ENCODE measurements around the gene TMCO2. TPM values are rescaled to one million over a fixed set of nuclear protein-coding genes. Genes with fewer than 3 reads are reported as not detected.
A peak's percentile ranks its signal among the peaks of the same experiment; 100 is the strongest.

TMCO2 gene
- total and polyA plus RNA-seq, 7 experiments from 2014 or later, result not detected

DNA sequence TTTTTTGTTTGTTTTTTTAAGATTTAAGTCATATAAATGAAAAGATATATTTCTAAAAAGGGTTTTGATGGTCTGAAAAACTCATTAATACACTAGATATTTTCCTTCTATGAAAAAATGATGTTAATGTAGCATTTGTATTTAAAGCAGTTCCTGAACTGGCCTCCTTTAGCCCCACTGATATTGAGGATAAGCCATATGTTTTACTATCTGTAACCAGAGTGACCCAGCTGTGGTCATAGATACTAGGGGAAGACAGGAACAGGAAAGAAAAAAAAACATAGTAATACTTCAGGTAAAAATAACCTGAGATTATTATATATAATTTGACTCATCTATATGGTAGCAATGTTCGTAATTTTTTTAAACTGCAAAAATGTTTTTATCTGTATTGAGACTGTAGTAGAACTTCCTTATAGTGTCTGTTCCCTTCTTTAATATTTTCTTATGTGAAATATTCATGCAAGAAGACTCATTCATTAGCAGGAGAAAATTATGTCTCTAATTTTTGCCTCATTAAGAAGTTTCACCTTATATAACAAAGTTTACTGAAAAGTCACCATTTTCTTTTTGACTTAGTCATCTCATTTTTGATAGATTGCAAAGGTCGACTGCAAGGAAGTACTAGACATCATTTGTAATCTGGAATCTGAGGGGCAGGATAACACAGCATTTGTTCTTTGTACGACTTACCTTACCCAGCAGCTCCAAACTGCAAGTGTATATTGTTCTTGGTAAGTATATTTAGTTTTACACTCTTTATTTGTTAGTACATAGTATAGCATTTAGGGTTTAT is 25.6 kb upstream of the TMCO2 start:
- H3K36me3 ChIP-seq (ENCODE audit: control insufficient read depth in 2 of 3, insufficient read depth in 3 of 3, low read length in 3 of 3), result peaks cover 0 to 1% (median 0%) of the 10 kb centered on the region in 3 experiments
- H3K4me1 ChIP-seq (ENCODE audit: control insufficient read depth in 2 of 2, insufficient read depth in 2 of 2, low read length in 2 of 2), result no peaks in the 10 kb centered on the region
- Mint-ChIP-seq H3K36me3 (peaks cover 0 to 20% (median 11%) of the 10 kb centered on the region in 5 donors), H3K27ac (no peak overlapping the region), H3K4me1 (peaks cover 0 to 14% (median 4%) of the 10 kb centered on the region in 7 donors), H3K9me3 (peaks cover 0 to 2% (median 0%) of the 10 kb centered on the region in 11 donors), H3K27me3 (no peaks in the 10 kb centered on the region), H3K4me3 (no peak overlapping the region)
- DNase-seq, result no peak
- no peak overlapping the region for H3K27ac ChIP-seq (ENCODE audit: low read depth, low read length)
- ChIA-PET CTCF (no interaction called here), POLR2A (interaction anchor here (0.6 kb wide), 1 partner anchor 307 kb away, joined by 3 read pairs; no protein-coding TSS in a partner anchor)
- no peaks in the 10 kb centered on the region for H3K9me3 ChIP-seq (ENCODE audit: control insufficient read depth in 2 of 3, low read length in 3 of 3)
- H3K27me3 ChIP-seq (ENCODE audit: control insufficient read depth in 2 of 2, insufficient read depth in 2 of 2, low read length in 2 of 2), result no peaks in the 10 kb centered on the region
- intact Hi-C loops (cut with micrococcal nuclease), result loop anchor here in 1 of 2 donors (5.0 kb wide), 1 partner anchor 35 kb away; the partner anchor contains the start of gene ZMPSTE24
- no peak overlapping the region for H3K4me3 ChIP-seq (ENCODE audit: low read length)
- no peak for ATAC-seq

DNA sequence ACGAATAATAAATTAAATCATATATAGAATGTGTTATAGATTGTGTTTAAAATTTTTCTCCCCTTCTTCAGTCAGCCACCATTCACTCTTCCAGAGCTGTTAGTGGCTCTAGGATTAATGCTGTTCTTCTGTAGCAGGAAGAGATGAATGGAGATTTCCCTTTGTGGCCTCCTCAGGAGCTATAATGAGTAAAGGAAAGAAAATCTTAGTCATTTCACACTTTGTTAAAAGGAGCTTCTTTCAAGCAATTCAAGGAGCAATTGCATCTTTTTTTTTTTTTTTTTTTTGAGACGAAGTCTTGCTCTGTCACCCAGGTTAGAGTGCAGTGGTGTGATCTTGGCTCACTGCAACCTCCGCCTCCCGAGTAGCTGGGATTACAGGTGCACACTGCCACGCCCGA is 23.7 kb upstream of the TMCO2 start:
- ChIA-PET POLR2A (no interaction called here), CTCF (no interaction called here)
- DNase-seq (no peak), ATAC-seq (no peak)
- intact Hi-C loops (cut with micrococcal nuclease), result loop anchor here in 1 of 2 donors (5.0 kb wide), 1 partner anchor 33 kb away; the partner anchor contains the start of gene ZMPSTE24
- peaks cover 0 to 10% (median 3%) of the 10 kb centered on the region in 7 donors for H3K4me1 Mint-ChIP-seq
- Histone ChIP-seq H3K27ac (ENCODE audit: low read depth, low read length) (no peak overlapping the region), H3K36me3 (ENCODE audit: control insufficient read depth in 2 of 3, insufficient read depth in 3 of 3, low read length in 3 of 3) (peaks cover 0 to 8% (median 0%) of the 10 kb centered on the region in 3 experiments), H3K4me3 (ENCODE audit: low read length) (no peak overlapping the region), H3K27me3 (ENCODE audit: control insufficient read depth in 2 of 2, insufficient read depth in 2 of 2, low read length in 2 of 2) (no peaks in the 10 kb centered on the region), H3K9me3 (ENCODE audit: control insufficient read depth in 2 of 3, low read length in 3 of 3) (no peaks in the 10 kb centered on the region), H3K4me1 (ENCODE audit: control insufficient read depth in 2 of 2, insufficient read depth in 2 of 2, low read length in 2 of 2) (no peaks in the 10 kb centered on the region)
- H3K27ac Mint-ChIP-seq, result no peak overlapping the region
- peaks cover 0 to 2% (median 0%) of the 10 kb centered on the region in 11 donors for H3K9me3 Mint-ChIP-seq
- H3K27me3 Mint-ChIP-seq, result no peaks in the 10 kb centered on the region
- peaks cover 0 to 27% (median 14%) of the 10 kb centered on the region in 5 donors for H3K36me3 Mint-ChIP-seq
- no peak overlapping the region for H3K4me3 Mint-ChIP-seq

DNA sequence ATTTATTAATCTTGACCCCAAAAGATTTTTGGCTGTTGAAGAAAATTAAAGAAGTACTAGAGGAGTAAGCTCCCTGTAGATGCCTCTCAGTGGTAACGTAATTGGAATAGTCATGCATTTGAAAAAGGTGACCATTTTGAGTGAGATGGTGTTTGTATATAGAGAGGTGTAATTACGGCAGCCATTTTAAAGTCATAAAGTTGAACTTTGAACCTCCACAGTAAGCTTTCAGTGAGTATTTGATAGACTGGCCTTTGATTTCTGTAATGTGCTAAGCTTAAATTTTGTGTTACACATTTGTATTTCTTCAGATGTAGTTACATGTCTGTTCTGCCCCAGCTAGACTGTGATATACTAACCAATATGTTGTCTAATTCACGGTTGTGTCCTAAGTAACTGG is 21.5 kb upstream of the TMCO2 start:
- DNase-seq (no peak), ATAC-seq (no peak)
- Histone ChIP-seq H3K27me3 (ENCODE audit: control insufficient read depth in 2 of 2, insufficient read depth in 2 of 2, low read length in 2 of 2) (no peaks in the 10 kb centered on the region), H3K9me3 (ENCODE audit: control insufficient read depth in 2 of 3, low read length in 3 of 3) (no peaks in the 10 kb centered on the region), H3K36me3 (ENCODE audit: control insufficient read depth in 2 of 3, insufficient read depth in 3 of 3, low read length in 3 of 3) (peaks cover 0 to 10% (median 0%) of the 10 kb centered on the region in 3 experiments), H3K27ac (ENCODE audit: low read depth, low read length) (no peak overlapping the region), H3K4me1 (ENCODE audit: control insufficient read depth in 2 of 2, insufficient read depth in 2 of 2, low read length in 2 of 2) (no peaks in the 10 kb centered on the region), H3K4me3 (ENCODE audit: low read length) (no peak overlapping the region)
- Mint-ChIP-seq H3K36me3 (peaks cover 5 to 34% (median 22%) of the 10 kb centered on the region in 5 donors), H3K27me3 (no peaks in the 10 kb centered on the region), H3K9me3 (peaks cover 0 to 6% (median 0%) of the 10 kb centered on the region in 11 donors), H3K4me1 (peaks cover 0 to 17% (median 6%) of the 10 kb centered on the region in 7 donors), H3K27ac (peak overlapping the region in 1 of 9 donors; percentile 56), H3K4me3 (no peak overlapping the region)
- POLR2A ChIA-PET, result no interaction called here
- intact Hi-C loops (cut with micrococcal nuclease), result no loop called here
- CTCF ChIA-PET, result interaction anchor here (1.6 kb wide), 1 partner anchor 82 kb away, joined by 3 read pairs; no protein-coding TSS in a partner anchor

GRCh38 chr1:40232444-40232843 is 15.3 kb upstream of the TMCO2 start:
- peak; percentile 27 for ATAC-seq
- CTCF ChIA-PET, result no interaction called here
- Histone ChIP-seq H3K36me3 (ENCODE audit: control insufficient read depth in 2 of 3, insufficient read depth in 3 of 3, low read length in 3 of 3) (peaks cover 20 to 64% (median 25%) of the 10 kb centered on the region in 3 experiments), H3K27ac (ENCODE audit: low read depth, low read length) (no peak overlapping the region), H3K9me3 (ENCODE audit: control insufficient read depth in 2 of 3, low read length in 3 of 3) (no peaks in the 10 kb centered on the region), H3K27me3 (ENCODE audit: control insufficient read depth in 2 of 2, insufficient read depth in 2 of 2, low read length in 2 of 2) (no peaks in the 10 kb centered on the region), H3K4me1 (ENCODE audit: control insufficient read depth in 2 of 2, insufficient read depth in 2 of 2, low read length in 2 of 2) (no peaks in the 10 kb centered on the region), H3K4me3 (ENCODE audit: low read length) (no peak overlapping the region)
- intact Hi-C loops (cut with micrococcal nuclease), result loop anchor here in 1 of 2 donors (1.0 kb wide), 2 partner anchors 9 to 26 kb away; partner anchors contain the start of gene ZMPSTE24
- Mint-ChIP-seq H3K27ac (peak overlapping the region in 3 of 9 donors; percentile 7 to 81 (median 32)), H3K36me3 (peaks cover 19 to 79% (median 51%) of the 10 kb centered on the region in 5 donors), H3K4me1 (peaks cover 0 to 52% (median 10%) of the 10 kb centered on the region in 7 donors), H3K4me3 (peak overlapping the region in 1 of 10 donors; percentile 61), H3K9me3 (peaks cover 0 to 12% (median 1%) of the 10 kb centered on the region in 11 donors), H3K27me3 (no peaks in the 10 kb centered on the region)
- DNase-seq, result peak in 7 of 9 donors; percentile 10 to 53 (median 36)
- POLR2A ChIA-PET, result no interaction called here

- no peaks in the 10 kb centered on the region for H3K9me3 ChIP-seq (ENCODE audit: control insufficient read depth in 2 of 3, low read length in 3 of 3)
- H3K4me3 ChIP-seq (ENCODE audit: low read length), result no peak overlapping the region
- peaks cover 0 to 8% (median 0%) of the 10 kb centered on the region in 11 donors for H3K9me3 Mint-ChIP-seq
- peaks cover 12 to 14% of the 10 kb centered on the region in 2 donors for H3K4me1 ChIP-seq (ENCODE audit: control insufficient read depth in 2 of 2, insufficient read depth in 2 of 2, low read length in 2 of 2)
- H3K4me1 Mint-ChIP-seq, result peaks cover 7 to 73% (median 19%) of the 10 kb centered on the region in 7 donors
- peaks cover 16 to 35% (median 25%) of the 10 kb centered on the region in 3 experiments for H3K36me3 ChIP-seq (ENCODE audit: control insufficient read depth in 2 of 3, insufficient read depth in 3 of 3, low read length in 3 of 3)
- no peak overlapping the region for H3K27ac ChIP-seq (ENCODE audit: low read depth, low read length)
- peaks cover 13 to 53% (median 46%) of the 10 kb centered on the region in 5 donors for H3K36me3 Mint-ChIP-seq
- H3K27me3 Mint-ChIP-seq, result no peaks in the 10 kb centered on the region
- peak overlapping the region in 3 of 9 donors; percentile 5 to 30 (median 29) for H3K27ac Mint-ChIP-seq
- intact Hi-C loops (cut with micrococcal nuclease), result loop anchor here in 1 of 2 donors (2.0 to 5.0 kb wide), 3 partner anchors 17 to 163 kb away; partner anchors contain the start of gene RLF
- H3K27me3 ChIP-seq (ENCODE audit: control insufficient read depth in 2 of 2, insufficient read depth in 2 of 2, low read length in 2 of 2), result no peaks in the 10 kb centered on the region
- no peak overlapping the region for H3K4me3 Mint-ChIP-seq
- no peak for DNase-seq
- ChIA-PET CTCF (interaction anchor here (0.6 kb wide), 1 partner anchor 102 kb away, joined by 3 read pairs; no protein-coding TSS in a partner anchor), POLR2A (interaction anchor here (0.6 to 1.3 kb wide), 5 partner anchors 17 to 234 kb away, joined by 3 read pairs; no protein-coding TSS in a partner anchor)
- no peak for ATAC-seq
These were observed 8.1 kb upstream of the TMCO2 start for GRCh38 chr1:40239626-40240025.

DNA sequence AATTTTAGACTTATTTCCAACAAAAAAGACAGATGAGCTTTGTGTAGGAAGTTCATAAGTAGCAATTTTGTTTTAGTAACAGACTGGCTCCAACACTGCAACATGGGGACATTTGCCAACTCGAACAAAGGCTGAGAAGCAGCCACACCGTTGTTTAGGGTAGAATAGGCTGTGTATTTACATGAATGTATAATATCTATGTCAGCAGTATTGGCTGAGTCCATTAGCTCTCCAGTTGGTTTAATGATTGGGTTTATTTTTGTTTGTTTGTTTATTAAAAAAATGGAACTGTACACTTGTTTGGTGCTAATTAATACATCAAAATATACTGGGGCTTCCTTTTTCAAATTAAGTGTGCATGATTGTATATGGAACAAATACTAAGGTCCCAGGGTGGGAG is 7.3 kb upstream of the TMCO2 start:
- DNase-seq, result no peak
- peaks cover 12 to 14% of the 10 kb centered on the region in 2 donors for H3K4me1 ChIP-seq (ENCODE audit: control insufficient read depth in 2 of 2, insufficient read depth in 2 of 2, low read length in 2 of 2)
- peak overlapping the region in 3 of 9 donors; percentile 1 to 57 (median 29) for H3K27ac Mint-ChIP-seq
- no peak overlapping the region for H3K4me3 Mint-ChIP-seq
- H3K36me3 ChIP-seq (ENCODE audit: control insufficient read depth in 2 of 3, insufficient read depth in 3 of 3, low read length in 3 of 3), result peaks cover 16 to 27% (median 23%) of the 10 kb centered on the region in 3 experiments
- no peaks in the 10 kb centered on the region for H3K27me3 Mint-ChIP-seq
- H3K4me1 Mint-ChIP-seq, result peaks cover 7 to 74% (median 19%) of the 10 kb centered on the region in 7 donors
- H3K36me3 Mint-ChIP-seq, result peaks cover 13 to 50% (median 41%) of the 10 kb centered on the region in 5 donors
- H3K9me3 ChIP-seq (ENCODE audit: control insufficient read depth in 2 of 3, low read length in 3 of 3), result no peaks in the 10 kb centered on the region
- intact Hi-C loops (cut with micrococcal nuclease), result loop anchor here in 1 of 2 donors (2.0 to 5.0 kb wide), 3 partner anchors 16 to 162 kb away; partner anchors contain the start of gene RLF
- peaks cover 0 to 8% (median 0%) of the 10 kb centered on the region in 11 donors for H3K9me3 Mint-ChIP-seq
- no peak for ATAC-seq
- H3K27ac ChIP-seq (ENCODE audit: low read depth, low read length), result no peak overlapping the region
- ChIA-PET POLR2A (interaction anchor here (0.5 to 1.3 kb wide), 3 partner anchors 9 to 19 kb away, joined by 3 read pairs; no protein-coding TSS in a partner anchor), CTCF (interaction anchor here (1.1 kb wide), 1 partner anchor 88 kb away, joined by 3 read pairs; no protein-coding TSS in a partner anchor)
- H3K4me3 ChIP-seq (ENCODE audit: low read length), result no peak overlapping the region
- no peaks in the 10 kb centered on the region for H3K27me3 ChIP-seq (ENCODE audit: control insufficient read depth in 2 of 2, insufficient read depth in 2 of 2, low read length in 2 of 2)
